22Rv1 (cell line): ENCODE results near the gene CTXND1.

Experiments used
- CTCF ChIP-seq: fragments of 450-650 bp; IDR thresholded peaks from 2 replicates; pipeline ENCODE4 v1.5.1; 2017; ENCODE audit warnings: mild to moderate bottlenecking
- ZFX ChIP-seq: fragments of 450-650 bp; IDR thresholded peaks from 2 replicates; pipeline ENCODE4 v1.6.1; 2017; ENCODE audit warnings: antibody characterized with exemption, borderline replicate concordance

- TF ChIP-seq CTCF (no peak), ZFX (no peak)
These were observed 91.3 kb downstream of the CTXND1 start for GRCh38 chr15:80160570-80161156.
